GM19238 (cell line): ENCODE measurements around the gene PTPRN2.

Source experiments
- DNase-seq: peaks from one replicate; pipeline ENCODE4 v3.0.0; 2011; ENCODE audit warnings: low spot score; ENCODE audit not compliant: insufficient read length

Gene PTPRN2

DNA sequence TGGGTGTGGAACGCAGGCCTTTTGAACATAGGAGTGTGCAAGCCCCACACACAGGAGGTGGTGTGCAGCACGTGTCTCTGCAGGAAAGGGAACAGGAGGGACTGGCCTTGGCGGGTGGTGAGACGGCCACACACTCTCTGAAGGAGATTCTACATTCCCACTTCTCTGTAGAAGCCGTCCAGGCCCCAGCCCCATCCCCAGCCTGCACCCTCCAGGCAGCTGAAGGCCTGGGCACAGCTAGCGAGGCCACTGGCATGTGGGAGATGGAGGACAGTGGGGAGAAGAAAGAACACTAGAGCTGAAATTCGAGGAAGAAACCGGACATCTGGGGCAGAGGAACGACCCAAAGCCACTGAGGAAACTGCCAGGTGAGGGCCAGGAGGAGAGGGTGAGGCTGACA lies 743.5 kb downstream of the PTPRN2 start:
- no peak for DNase-seq

DNA sequence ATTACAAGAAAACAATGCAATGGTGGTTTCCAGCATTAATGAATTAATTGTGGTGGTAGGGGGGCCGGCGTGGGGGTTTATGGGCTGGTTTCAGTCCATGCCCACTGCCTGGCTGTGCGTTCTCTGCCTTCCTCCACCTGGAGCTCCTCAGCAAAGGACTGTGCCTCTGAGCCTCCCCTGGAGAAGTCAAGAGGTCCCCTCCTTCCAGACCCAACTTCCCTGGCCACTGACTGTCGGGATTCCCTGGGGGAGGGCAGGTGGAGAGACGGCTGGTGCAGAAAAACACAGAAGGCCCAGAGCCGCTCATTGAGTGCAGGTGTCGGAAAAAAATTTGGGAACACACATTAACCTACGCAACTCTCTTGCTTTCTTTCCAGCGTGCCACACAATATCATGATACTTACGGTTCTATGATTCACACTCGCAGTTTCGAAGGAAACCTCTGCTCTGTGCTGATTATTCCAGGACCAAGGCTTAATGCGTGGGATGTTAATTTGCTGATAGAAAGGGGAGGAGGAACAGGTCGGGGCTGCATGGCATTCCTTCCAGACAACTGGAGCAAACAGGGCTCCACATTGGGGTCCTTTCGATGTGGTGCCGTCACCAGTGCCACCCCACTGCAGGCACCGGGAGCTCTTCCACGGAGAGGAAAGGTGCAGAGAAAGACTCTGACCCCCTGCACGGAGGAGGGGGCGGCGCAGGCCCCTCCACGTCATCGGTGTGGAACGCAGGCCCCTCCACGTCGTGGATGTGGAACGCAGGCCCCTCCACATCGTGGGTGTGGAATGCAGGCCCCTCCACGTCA lies 744.1 kb downstream of the PTPRN2 start:
- no peak for DNase-seq

DNA sequence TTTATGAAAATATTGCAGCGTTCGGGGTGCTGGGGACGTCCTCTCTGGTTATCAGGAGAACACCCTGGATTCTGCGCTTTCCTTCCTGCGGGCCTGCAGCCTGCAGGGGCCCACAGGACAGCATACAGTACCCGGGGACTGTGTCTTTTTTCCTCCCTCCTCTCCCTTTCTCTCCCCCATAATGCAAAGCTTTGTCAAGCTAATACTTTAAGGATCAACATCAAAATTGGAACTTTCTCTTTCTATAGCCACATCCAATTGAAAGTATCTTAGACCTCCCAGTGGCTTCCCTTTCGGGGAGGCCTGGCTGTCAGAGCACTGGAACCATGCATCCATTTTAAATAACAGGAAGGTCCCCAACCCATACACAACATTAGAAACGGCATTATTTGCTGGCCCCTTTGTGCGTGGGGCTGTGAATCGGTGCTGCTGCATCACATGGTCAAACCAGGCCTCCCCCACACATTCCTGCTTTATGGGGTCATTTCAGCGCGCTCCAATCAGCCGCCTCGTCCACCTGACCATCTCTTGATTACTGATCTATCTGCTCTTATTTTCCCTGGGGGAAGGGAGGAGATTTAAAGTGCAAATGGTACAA lies 745.8 kb downstream of the PTPRN2 start:
- no peak for DNase-seq

DNA sequence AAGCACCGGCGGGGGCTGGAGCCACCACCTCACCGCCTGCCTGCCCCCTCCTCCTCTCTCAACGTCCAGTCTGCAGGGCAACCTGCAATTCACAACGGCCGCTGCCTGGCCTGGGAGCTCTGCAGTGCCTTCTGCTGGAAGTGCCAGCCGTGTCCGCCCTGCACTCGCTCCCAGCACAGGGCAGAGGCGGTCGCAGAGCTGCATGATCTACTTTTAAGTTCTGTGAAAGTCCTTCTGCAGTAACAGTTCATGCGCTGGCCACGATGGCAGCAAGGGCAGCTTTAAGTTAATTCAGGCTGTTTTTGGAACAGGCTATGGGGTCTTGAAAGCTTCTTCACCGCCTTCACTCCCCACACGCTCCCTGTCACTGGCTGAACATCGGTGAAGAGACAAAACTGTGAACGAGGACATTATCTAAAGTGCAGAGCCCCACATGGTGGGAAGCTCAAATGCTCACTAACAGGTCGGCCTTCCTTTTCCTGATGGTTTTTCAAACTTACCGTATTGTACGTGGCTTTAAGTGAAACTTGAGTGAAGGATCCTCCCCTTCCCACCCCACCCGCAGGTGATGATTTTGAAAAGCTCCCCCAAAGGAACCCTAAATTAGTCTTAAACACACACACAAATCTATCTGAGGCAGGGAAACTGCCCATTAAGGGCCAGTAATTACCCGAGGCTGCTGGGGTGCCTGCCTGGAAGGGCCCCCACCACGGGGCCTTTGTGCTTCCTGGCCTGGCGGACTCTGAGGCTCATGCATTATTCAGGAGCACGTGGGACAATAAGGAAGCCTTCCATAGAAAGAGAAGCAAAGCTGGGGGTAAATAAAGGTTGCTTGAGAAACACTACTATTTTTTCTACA lies 746.5 kb downstream of the PTPRN2 start:
- DNase-seq: no peak

DNA sequence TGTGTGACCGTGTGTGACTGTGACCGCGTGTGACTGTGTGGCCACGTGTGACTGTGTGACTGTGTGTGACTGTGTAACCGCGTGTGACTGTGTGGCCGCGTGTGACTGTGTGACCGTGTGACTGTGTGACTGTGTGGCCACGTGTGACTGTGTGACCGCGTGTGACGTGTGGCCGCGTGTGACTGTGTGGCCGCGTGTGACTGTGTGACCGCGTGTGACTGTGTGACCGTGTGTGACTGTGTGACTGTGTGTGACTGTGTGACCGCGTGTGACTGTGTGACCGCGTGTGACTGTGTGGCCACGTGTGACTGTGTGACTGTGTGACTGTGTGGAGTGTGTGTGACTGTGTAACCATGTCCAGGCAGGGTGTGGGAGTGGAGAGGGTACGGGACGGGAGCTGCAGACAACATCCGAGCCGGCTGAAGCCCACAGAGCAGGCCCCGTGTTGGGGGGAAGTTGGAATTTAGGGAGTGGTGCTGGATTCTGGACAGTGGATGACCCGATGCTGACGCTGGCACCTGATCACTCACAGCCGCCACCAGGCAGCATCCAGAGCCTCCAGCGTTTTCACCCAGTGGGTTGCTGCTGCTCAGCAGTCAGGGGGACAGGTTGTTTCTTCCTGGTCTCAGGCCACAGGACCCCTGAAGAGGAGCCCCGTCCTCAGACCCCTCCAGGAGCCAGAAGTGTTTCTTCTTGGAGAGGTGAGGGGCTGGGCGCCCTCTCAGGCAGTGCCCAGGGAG lies 747.3 kb downstream of the PTPRN2 start:
- no peak for DNase-seq

DNA sequence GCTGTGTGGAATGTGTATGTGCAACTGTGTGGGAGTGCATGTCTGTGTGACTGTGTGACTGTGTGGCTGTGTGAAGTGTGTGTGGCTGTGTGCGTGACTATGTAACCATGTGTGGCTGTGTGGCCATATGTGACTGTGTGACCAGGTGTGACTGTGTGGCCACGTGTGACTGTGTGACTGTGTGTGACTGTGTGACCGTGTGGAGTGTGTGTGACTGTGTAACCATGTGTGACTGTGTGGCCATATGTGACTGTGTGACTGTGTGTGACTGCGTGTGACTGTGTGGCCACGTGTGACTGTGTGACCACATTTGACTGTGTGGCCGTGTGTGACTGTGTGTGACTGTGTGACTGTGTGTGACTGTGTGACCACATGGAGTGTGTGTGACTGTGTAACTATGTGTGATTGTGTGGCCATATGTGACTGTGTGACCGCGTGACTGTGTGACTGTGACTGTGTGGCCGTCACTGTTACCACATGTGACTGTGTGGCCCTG lies 747.9 kb downstream of the PTPRN2 start:
- DNase-seq: no peak

DNA sequence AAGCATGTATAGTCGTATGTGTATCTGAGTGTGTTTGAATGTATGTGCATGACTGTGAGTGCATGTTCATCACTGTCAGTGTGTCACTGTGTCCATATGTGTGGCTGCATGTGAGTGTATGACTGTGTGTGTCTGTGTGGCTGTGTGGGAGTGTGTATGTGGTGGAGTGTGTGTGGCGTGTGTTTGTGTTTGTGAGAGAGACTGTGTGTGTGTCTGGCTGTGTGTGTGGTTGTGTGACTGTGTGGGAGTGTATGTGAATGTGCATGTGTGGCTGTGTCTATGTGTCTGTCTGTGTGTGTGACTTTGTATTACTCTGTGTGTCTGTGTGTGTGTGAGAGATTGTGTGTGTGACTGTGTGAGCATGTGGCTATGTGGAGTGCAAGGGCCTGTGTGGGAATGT lies 748.4 kb downstream of the PTPRN2 start:
- no peak for DNase-seq

DNA sequence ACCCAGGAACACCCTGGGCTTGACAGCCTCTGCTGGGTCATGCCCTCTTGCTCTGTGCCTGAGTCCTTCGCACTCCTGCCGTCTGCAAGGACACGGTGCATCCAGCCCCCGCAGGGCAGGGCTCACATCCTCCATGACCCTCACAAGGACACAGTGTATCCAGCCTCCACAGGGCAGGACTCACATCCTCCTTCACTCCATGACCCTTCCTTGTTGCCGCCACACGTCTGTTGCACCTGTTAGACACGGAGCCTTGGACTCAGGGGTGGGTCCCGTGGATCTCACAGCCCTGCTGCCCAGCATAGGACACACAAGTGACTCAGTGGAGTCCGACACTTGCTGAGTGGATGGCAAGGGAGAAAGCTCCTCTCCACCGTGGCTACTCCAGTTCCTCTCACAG lies 750.1 kb downstream of the PTPRN2 start:
- no peak for DNase-seq

DNA sequence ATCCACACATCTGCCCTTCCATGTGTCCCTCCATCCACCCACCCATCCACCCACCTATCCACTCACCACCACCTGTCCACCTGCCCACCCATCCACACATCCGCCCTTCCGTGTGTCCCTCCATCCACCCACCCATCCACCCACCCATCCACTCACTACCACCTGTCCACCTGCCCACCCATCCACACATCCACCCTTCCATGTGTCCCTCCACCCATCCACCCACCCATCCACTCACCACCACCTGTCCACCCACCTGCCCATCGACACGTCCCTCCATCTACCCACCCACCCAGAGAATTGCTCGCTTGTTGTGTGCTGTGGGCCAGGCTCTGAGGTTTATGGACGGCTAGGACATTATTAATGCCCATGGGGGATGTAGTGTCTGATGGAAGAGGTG lies 750.6 kb downstream of the PTPRN2 start:
- DNase-seq: no peak

DNA sequence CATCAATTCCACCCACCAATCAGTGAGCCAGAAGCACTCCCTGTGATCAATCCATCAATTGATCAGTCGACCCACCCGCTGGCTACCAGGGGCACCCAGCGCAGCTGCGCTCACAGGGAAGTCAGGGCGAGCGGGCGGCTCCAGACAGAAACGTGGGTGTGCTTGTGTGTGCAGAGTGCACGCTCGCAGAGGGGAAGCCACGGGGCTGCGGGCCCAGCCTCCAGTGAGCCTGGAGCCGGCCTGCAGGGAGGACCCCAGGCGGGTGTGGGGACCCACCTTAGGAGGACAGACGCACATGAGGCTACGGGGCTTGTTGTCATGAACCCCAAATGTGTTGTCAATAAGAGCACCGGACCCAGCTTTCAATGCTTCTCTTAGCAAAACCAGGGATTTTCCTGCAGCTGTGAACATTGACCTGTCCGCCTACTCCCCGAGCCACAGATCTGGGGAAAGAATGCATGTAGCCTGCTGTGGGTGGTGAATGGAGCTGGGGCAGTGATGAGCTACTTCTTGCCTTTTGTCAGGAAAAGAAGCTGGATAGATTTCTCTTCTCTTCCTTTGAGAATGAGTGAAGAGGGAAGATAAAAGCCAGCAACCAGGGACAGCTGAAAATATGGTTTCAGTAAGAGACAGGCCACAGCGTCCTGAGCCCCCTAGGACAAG lies 753.0 kb downstream of the PTPRN2 start:
- DNase-seq: no peak

DNA sequence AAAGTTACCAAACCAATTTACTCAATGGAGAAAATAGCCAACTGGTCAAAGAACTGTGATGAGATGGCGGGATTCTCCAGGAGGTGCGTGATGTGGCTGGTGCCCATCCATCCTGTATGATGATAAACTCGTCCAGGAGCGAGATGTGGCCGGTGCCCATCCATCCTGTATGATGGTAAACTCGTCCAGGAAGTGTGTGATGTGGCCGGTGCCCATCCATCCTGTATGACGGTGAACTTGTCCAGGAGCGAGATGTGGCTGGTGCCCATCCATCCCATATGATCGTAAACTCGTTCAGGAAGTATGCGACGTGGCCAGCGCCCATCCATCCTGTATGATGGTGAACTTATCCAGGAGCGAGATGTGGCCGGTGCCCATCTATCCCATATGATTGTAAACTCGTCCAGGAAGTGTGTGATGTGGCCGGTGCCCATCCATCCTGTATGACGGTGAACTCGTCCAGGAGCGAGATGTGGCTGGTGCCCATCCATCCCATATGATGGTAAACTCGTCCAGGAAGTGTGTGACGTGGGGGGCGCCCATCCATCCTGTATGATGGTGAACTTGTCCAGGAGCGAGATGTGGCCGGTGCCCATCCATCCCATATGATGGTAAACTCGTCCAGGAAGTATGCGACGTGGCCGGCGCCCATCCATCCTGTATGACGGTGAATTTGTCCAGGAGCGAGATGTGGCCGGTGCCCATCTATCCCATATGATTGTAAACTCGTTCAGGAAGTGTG lies 754.6 kb downstream of the PTPRN2 start:
- DNase-seq: no peak

DNA sequence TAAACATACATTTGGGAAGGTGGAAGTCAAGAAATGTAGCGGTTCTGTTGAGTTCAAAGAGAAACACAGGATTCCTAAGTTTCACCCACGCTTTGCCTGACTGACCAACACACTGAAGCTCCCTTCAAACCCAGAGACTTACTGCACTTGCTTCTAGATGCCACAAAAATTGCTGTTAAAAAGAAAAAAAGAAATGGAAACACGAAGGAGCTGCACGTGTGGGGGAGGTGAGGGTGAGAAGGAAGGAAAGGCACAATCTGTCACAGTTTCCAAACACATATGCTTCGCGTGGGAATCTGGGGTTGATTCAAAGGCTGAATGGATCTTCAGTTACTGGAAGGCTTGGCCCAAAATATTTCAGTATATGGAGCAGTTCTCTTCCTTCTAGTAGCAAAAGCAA lies 755.2 kb downstream of the PTPRN2 start:
- no peak for DNase-seq

DNA sequence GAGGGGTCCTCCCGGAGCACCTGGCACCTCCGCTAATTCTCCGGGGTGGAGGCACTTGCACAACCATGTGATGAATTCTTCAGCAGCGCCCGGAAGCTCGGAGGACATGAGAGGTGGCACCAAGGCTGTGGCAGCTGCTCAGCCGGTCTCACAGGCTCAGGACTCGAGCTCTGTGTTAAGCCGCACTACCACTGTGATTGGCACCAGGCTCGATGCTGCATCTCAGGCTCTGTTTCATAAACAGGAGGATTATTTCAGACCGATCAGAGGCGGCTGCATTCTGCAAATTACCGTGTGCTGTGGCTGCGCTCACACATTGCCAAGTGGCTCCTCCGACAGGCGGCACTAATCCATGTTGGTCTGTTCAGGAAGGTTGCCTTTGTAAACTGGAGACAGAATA lies 755.6 kb downstream of the PTPRN2 start:
- no peak for DNase-seq

DNA sequence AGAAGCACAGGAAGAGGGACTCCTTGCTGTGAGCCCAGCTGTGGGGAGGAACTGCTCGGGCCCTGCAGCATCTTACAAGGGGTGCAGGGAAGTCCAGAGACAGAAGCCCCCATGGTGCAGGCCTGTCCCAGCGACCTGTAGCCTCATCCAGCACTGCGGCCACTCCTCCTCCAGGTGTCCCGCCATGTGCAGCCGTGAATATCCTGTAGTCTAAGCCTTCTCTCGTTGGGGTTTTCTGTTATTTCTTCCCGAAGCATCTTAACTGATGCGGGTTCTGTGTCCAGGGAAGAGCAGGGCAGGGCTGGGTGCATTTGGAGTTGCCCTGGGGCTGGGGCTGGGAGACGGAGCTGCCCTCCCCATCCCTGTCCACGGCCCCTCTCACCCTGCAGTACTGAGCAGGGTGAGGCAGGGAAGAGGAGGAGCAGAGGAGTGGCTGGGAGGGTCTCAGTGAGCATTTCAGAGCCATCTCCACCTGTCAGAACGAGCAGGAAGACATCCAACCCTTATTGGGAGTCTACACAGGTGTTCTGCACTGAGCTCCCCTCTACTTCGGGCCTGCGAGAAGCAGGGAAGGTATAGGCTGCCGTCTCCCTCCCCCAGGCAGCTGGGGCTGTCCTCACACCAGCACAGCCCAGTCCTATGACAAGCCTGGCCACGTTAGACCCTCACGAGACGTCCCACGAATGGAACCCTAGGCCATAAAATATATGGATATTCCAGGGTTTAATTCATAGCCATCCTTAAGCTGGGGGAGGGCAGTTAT lies 756.3 kb downstream of the PTPRN2 start:
- DNase-seq: no peak

DNA sequence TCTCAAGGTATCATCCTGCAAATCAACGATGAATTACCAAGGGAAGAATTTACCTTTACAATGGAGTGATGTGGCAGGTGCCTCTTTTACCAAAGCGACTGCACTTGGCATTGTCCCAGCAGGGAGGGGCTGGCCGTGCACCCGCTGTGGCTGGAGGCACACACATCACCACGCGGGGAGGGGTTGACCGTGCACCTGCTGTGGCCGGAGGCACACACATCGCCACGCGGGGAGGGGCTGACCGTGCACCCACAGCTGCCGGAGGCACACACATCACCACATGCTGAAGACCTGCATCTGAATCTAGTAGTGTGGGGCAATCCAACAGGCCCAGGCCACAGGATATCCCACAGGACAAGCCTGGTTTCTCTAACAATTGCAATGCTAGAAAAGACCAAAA lies 757.3 kb downstream of the PTPRN2 start:
- no peak for DNase-seq

DNA sequence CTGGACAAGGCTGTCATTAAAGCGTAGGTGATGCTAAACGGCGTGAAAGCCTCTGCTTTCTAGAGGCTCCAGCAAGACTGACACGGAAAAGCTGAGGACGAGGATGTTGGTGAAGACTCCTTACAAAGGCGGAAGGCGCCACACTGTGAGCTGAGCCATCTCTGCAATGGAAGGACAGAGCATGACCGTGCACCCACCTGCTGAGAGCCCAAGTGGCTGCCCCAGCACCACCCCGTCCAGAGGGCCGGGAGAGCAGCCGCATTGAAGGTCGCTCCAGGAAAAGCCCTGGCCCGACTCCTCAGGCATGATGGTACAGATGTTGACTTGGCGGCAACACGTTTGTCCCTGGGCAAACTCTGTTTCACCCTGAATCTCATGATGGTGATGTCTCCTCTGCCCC lies 758.1 kb downstream of the PTPRN2 start:
- DNase-seq: no peak

DNA sequence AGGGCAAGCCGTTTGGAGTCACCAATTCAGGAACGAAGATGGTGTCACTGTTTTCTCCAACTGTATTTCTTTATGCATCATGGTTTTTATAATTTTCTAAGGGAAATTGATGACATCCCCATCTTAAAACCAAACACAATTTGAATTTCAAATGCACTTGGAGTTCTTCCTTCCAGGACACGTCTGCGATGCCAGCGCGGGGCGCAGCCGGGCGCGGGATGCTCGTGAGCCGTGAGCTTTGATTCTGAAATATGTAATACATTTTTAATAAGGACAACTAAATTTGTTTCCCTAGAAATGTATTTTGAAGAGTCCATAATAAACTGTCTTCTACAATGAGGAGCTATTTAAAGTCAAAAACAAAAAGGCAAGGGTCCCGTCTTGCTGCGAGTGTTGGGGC lies 758.7 kb downstream of the PTPRN2 start:
- no peak for DNase-seq

DNA sequence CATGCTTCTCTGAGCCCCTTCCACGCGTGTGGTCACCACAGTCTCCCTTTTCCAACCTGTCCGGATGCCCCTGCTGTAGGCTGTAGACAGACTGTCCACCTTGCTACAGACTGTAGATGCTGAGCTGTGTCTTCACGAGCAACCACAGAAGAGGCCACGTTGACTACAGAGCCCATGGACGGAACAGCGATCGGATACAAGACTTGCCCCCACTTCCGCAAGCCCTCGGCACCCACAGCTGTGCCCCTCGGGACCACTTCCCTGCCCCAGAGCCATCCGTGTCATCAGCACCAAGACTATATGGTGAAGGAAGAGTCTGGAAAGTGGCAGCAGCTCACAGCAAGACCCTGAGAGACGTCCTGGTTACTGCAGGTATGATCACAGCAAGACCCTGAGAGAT lies 759.4 kb downstream of the PTPRN2 start:
- no peak for DNase-seq

DNA sequence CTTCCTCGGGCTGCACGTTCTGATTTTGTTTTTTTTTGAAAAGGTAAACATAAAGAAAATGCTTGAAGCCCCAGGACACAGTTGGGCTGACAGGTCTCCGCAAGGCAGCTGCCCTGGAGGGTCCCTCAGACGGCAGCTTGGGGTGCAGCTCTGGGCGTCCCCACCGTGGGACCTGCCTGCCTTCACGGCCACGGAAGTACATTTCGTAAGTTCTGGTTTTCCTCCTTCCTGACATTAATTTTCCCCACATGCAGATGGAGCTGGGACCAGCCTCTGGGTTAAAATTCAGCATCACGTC lies 759.8 kb downstream of the PTPRN2 start:
- no peak for DNase-seq
